Measurements from ENCODE around the gene FOXS1.
A peak's percentile ranks its signal among the peaks of the same experiment; 100 is the strongest.
"Not testable (repeated sequence)": the region's sequence is repeated elsewhere in the genome, so short reads cannot be mapped to it uniquely, and the experiment has no call there.

Gene FOXS1

DNA sequence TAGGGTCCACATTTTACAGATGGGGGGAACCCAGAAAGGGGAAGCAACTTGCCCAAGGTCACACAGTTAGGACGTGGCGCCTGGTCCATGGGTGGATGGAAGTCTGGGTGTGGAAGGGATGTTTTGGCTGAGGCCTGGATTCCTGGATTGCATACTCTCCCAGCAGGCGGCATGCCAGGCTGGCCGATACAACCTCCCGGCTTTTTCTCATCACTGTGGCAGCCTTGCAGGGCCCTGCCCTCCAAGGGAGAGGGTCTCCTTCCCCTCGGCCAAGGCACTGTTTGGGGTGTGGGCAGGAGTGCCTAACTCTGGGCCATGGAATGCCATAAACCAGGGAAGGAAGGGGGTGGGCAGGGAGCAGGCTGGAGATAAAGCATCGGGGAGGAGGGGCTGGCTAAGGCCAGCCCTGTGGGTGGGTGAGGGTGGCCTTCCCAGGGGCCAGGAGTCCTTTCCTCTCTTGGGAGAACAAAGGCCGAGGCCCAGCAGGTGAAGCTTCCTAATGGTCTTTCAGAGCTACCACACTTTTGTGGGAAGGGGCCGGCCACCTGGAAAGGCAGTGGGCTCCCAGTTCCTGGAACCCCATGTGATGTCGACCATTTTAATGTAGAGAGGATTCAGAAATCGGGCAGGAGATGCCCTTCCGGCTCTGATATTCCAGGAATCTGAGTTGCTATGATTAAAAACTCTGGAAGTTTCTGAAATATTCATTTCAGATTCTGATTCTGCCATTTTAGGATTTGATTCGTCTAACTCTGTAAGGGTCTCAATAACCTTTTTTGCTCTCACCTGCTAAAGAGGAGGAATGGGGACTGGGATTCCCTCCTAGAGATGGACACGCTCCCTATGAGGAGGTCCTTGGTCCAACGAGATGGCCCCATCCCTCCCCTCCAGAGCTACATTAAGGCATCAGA, 4.2 kb downstream of the FOXS1 start:
- DNase-seq (ENCODE audit: low read depth in 2 of 3, low spot score in 1 of 3) = no peak

- no peak for DNase-seq (ENCODE audit: low read depth in 2 of 3, low spot score in 1 of 3)
Measured at GRCh38 chr20:31839782-31840487, 5.5 kb downstream of the FOXS1 start.

DNA sequence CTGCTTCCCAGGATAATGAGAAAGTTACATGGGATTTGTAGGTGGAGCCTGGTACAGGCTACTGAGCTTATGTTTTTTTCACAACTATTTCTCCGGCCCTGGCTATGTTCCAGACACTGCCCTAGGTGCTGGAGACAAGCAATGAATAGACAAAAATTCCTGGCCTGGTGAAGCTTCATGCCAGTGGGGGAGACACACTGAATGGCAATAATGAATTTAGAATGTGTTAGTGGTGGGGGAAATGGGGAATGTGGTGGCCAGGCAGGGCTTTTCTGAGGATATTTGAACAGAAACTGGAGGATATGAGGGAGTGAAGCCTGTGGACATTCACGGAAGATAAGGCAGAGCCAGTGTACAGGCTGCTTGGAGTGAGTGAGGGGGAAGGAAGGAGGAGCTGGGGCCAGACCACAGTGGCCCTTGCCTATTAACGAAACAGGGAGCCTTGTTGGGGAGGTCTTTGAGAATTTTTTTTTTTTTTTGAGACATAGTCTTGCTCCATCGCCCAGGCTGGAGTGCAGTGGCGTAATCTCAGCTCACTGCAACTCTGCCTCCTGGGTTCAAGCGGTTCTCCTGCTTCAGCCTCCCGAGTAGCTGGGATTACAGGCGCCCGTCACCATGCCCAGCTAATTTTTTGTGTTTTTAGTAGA, 6.6 kb downstream of the FOXS1 start:
- no peak for DNase-seq (ENCODE audit: low read depth in 2 of 3, low spot score in 1 of 3)

- DNase-seq (ENCODE audit: low read depth in 2 of 3, low spot score in 1 of 3) = no peak
Measured at GRCh38 chr20:31837896-31838397, 7.5 kb downstream of the FOXS1 start.

- DNase-seq (ENCODE audit: low read depth in 2 of 3, low spot score in 1 of 3) = no peak
Measured at GRCh38 chr20:31836853-31837608, 8.4 kb downstream of the FOXS1 start.

DNA sequence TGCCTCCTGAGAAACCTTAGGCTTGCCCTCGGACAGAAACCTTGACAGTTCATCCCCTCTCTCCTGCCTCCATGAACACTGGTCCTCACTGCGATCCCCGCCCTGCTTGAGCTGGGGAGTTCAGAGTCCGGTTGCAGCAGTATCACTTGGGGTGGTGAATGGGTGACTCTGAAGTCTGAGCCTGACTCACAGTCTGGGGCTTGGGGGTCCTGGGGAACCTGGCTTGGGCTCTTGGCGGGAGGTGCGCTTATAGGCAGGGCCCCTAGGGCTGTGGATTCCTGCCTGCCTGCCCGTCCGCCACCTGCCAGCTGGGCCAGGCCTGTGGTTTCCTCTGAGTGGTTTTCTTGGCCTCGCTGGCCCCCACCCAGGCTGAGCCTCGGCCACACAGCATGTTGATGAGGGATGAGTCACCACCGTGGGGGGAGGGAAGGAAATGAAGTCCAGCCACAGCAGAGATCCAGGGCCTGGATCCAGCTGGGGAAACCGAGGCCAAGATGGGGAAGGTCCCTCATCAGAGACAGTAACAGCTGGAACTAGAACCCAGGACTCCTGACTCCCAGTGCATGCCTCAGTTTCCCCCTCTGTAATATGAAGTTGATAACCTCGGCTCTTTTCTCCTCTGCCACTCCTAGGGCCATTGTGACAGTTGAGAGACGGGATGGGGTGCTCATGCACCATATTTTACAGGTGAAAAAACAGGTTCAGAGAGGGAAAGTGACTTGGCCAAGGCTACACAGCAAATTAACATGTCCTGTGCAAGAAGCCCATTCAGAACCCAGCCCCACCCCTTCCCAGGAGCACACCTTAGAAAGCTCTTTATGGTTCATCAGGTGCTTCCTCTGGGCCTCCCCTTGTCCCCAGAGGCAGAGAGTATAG, 9.2 kb downstream of the FOXS1 start:
- DNase-seq (ENCODE audit: low read depth in 2 of 3, low spot score in 1 of 3) = peak in 1 of 3 donors; percentile 13

DNA sequence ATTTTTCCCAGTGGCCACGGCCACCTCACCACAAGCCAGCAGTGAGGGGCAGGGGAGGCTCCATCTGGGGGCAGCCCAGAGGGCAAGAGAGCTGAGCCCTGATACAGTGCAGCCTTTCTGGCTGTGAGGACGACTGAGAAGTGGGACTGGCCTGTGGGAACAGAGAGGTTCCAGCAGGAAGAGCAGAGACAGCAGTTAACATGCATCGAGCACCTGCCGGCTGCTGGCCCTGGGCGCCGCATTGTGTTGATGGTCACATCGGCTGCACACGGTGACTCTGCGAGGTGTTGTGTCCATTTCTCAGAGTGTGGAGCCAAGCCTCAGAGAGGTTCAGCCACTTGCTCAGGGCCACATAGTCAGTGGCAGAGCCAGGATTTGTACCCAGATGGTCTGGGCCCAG, 9.8 kb downstream of the FOXS1 start:
- DNase-seq (ENCODE audit: low read depth in 2 of 3, low spot score in 1 of 3) = no peak

DNA sequence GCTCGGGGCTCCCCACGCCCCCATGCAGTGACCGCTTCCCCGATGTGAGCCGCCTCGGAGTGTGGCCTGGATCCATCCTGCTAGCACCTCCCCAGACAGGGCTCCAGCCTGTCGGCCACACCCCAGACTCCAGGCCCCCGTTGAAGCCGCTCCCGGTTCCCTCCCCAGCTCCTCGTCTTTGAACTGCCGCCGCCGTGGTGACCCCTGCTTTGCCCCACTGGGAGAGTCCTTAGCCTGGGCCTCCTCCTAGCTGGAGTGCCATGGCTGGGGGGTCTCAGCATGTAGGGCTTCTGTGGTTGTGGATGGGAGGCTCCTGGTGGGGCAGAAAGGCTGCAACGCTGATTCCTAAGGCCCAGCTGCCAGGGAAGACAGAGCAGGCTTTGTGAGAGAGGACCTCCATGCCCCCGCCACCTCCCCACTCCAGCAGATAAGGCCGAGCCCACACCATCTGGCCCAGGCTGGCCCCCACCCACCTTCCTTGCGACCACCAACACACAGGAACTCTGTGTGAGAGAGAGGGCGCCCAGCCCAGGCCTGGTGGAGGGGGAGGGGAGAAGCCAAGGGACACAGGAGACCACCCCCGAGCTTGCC, 11.4 kb downstream of the FOXS1 start:
- DNase-seq (ENCODE audit: low read depth in 2 of 3, low spot score in 1 of 3) = no peak

DNA sequence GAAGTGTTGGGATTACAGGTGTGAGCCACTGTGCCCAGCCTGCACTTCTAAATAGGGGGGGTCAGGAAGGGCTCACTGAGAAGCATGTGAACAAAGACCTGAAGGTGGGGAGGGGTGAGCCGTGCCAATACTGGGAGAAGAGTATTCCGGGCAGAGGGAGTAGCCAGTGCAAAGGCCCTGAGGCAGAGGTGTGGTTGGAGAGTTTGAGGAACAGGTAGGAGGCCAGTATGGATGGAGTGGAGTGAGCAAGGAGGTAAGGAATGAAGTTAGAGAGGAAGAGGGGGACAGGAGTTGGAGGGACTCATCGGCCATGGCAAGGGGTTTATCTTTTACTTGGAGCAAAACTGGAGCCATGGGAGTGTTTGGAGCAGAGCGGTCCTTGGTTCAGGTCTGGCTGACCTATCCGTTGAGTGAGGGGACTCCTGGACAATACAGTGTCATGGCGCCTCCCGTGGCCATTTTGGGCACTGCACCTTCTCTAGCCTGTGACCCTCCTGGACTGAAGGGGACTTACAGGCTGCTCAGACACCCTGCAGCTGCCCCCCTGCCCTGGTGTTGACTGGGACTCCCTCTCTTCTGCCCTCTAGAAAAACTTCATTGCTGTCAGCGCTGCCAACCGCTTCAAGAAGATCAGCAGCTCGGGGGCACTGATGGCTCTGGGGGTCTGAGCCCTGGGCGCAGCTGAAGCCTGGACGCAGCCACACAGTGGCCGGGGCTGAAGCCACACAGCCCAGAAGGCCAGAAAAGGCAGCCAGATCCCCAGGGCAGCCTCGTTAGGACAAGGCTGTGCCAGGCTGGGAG, 12.1 kb downstream of the FOXS1 start:
- peak; percentile 40 to 75 (median 48) for DNase-seq (ENCODE audit: low read depth in 2 of 3, low spot score in 1 of 3)

- DNase-seq (ENCODE audit: low read depth in 2 of 3, low spot score in 1 of 3) = no peak
Measured at GRCh38 chr20:31831771-31832306, 13.6 kb downstream of the FOXS1 start.

DNA sequence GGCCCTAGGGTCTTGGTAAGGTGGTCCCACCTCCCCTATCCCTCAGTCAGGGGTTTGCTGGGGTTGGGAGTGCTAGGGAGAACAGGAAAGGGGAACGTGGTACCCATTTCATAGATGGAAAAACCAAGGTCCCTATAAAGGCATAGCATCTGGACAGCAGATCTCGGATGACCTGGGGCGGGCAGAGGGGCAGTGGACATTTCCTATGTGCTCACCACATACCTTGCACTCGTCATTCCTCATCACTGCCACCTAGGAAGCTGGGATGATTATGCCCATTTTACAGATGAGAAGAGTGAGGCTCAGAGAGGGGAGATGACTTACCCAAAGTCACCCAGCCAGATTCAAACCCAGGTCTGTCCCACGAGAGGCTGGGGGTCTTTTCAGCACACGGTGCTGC, 14.2 kb downstream of the FOXS1 start:
- DNase-seq (ENCODE audit: low read depth in 2 of 3, low spot score in 1 of 3) = no peak

GRCh38 chr20:31830406-31830981, 14.9 kb downstream of the FOXS1 start:
- no peak for DNase-seq (ENCODE audit: low read depth in 2 of 3, low spot score in 1 of 3)

DNA sequence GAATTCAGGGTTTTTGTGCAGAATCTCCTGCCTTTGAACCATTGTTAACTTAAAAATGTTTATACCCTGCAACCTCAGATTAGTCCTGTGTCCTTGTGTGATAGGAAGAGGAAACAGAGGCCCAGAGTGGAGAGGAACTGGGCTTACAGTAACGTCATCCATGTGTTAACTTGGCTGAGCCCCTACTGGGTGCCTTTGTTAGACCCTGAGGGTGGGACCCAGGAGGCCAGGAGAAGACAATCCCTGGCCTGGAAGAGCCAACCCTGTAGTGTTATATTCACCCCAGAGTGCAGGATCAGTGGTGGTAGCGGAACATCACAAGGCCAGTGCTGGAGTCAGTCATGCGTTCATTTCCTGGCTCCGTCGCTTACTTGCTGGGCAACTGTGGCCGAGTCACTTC, 15.7 kb downstream of the FOXS1 start:
- no peak for DNase-seq (ENCODE audit: low read depth in 2 of 3, low spot score in 1 of 3)

GRCh38 chr20:31828016-31828415, 17.4 kb downstream of the FOXS1 start:
- DNase-seq (ENCODE audit: low read depth in 2 of 3, low spot score in 1 of 3) = not testable (repeated sequence)

DNA sequence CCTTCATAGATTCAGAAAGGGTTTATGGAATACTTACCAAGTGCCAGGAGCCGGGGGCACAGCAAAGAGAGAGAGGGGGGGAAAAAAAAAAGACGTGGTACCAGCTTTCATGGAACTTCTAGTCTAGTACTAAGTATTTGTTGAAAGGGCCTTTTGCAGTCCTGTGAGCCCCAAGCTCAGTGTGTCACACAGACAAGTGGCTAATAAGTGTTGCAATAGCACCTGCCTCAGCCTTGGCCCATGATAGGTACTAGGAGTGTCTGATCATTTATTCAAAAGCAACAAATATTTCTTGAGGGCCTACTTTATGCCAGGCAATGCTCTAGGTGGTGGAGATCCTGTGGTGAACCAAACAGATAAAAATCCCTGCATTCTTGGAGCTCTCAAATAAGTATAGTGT, 18.3 kb downstream of the FOXS1 start:
- DNase-seq (ENCODE audit: low read depth in 2 of 3, low spot score in 1 of 3) = no peak

GRCh38 chr20:31826074-31826473, 19.3 kb downstream of the FOXS1 start:
- no peak for DNase-seq (ENCODE audit: low read depth in 2 of 3, low spot score in 1 of 3)

DNA sequence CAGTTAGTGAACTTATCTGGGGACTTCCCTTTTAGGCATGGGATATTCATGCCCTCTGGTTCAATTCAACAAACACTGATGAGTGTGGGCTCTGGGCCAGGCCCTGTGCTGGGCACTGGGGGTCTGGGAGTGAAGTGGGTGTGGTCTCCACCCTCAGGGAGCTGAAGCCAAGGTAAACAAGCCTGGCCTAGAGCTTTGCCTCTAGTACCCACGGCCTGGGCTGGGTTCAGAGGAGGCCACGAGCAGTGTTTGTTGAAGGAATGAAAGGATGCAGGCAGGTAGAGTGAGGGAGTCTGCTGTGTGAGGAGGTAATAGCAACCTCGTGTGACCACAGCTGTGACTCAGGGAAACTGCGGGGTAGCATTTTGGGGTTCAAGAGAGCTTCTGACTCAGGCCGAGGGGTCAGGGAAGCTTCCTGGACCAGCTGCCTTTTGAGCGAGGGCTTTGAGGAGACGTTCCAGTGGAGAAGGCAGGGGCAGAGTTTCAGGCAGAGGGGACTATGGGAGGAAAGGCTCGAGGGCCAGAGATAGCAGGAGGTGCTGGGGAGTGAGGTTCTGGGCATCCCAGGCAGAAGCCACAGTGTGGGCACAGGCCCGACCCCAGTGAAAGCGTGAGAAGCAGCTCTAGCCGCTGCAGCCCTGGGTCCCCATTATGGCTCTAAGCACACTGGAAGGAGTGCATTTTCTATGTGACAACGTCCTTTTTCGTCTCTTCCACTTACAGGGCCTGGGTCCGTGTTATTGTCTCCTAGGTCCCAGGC, 20.7 kb downstream of the FOXS1 start:
- DNase-seq (ENCODE audit: low read depth in 2 of 3, low spot score in 1 of 3) = no peak

DNA sequence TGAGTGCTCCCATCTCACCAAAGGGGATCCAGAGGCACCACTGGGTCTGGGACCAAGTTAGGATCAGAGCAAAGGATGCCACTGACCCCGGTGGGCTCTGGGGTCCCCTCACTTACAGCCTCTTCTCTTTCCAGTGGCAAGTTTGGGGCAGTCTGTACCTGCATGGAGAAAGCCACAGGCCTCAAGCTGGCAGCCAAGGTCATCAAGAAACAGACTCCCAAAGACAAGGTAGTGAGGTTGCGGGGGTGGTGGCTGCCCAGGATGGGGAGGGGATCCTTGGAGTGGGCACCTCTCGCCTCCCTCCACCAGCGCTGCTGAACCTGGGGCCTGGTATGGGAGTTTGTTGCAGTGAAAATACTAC, 21.3 kb downstream of the FOXS1 start:
- no peak for DNase-seq (ENCODE audit: low read depth in 2 of 3, low spot score in 1 of 3)

Data from stimulated activated CD4-positive, alpha-beta T cell treated with anti-CD3 and anti-CD28 coated beads, Interleukin-12 subunit alpha, Interleukin-12 subunit beta, amount 100 ng/mL, for 48 hours (primary cell).